K562 (cell line): ENCODE data around the gene NINJ2. TPM values are rescaled to one million over a fixed set of nuclear protein-coding genes. Genes with fewer than 3 reads are reported as not detected.
"Not testable (repeated sequence)": the region's sequence is repeated elsewhere in the genome, so short reads cannot be mapped to it uniquely, and the experiment has no call there.

Experiments used
- ATAC-seq: fragments of 200-7000 bp; cut with Tn5 transposase; 3 replicates; pipeline ENCODE4 v1.9.1; 2020; ENCODE audit warnings: moderate library complexity
- BruUV-seq: library from RNA; stranded (reverse); fragments of 400-500 nt; replicated peaks from 2 replicates; lab custom pipeline; 2021; lab: Mats Ljungman, UMichigan
- CTCF ChIA-PET: fragments of 300-600 bp; formaldehyde crosslinking; extraction: SDS; loops from one replicate; lab custom pipeline; 2021; ENCODE audit warnings: low intra/inter-chr PET ratio; lab: Yijun Ruan, JAX
- POLR2A ChIA-PET: fragments of 300-600, 350-650 bp; sonication (Branson Sonifier 250); formaldehyde crosslinking; extraction: SDS; loops from one replicate; lab custom pipeline; 2021; ENCODE audit warnings: antibody characterized with exemption, inconsistent platforms; lab: Yijun Ruan, JAX
- DNase-seq, 4 experiments: peaks; one replicate each; pipeline versions ENCODE4 v3.0.0 to v3.0.0-alpha.2; 2011 to 2018; ENCODE audit warnings: low spot score in 3 of 4, mixed read lengths in 3 of 4; ENCODE audit errors: extremely low read depth in 1 of 4
- FAIRE-seq: peaks from 2 replicates; lab custom pipeline; 2011; peaks lifted over from hg19 to GRCh38; lab: Jason Lieb, UNC
- H2AFZ ChIP-seq: 2 replicates; pipeline ENCODE4 v1.6.0; 2011; ENCODE audit warnings: low read depth, low read length, control low read depth, inconsistent platforms
- H3K27ac ChIP-seq: fragments of 200-600 bp; 3 replicates; pipeline ENCODE4 v1.8.0; 2011; ENCODE audit warnings: low read depth, mild to moderate bottlenecking, control low read depth, inconsistent platforms, low read length, moderate library complexity, mixed read lengths; ENCODE audit errors: extremely low read depth
- H3K27me3 ChIP-seq, 2 experiments: fragments of 300-600 bp in 1 of 2; 2 replicates in 1 of 2; 3 replicates in 1 of 2; pipeline versions ENCODE4 v1.6.0 to v1.8.0; 2011; ENCODE audit warnings: inconsistent platforms in 2 of 2, low read length in 2 of 2, mild to moderate bottlenecking in 1 of 2, mixed read lengths in 1 of 2, moderate library complexity in 1 of 2; ENCODE audit not compliant: control insufficient read depth in 2 of 2, insufficient read depth in 2 of 2
- H3K36me3 ChIP-seq: fragments of 300-600 bp; 3 replicates; pipeline ENCODE4 v1.8.0; 2011; ENCODE audit warnings: mild to moderate bottlenecking, low read length, inconsistent platforms; ENCODE audit not compliant: control insufficient read depth, insufficient read depth
- H3K4me1 ChIP-seq, 2 experiments: fragments of 200-600 bp in 1 of 2; replicated peaks in 1 of 2; 2 replicates in 1 of 2; 3 replicates in 1 of 2; pipeline versions ENCODE4 v1.5.1 to v1.8.0; 2011; ENCODE audit warnings: inconsistent platforms in 2 of 2, low read length in 2 of 2, mild to moderate bottlenecking in 1 of 2, mixed read lengths in 1 of 2, moderate library complexity in 1 of 2; ENCODE audit not compliant: control insufficient read depth in 2 of 2, insufficient read depth in 2 of 2
- H3K4me2 ChIP-seq: 2 replicates; pipeline ENCODE4 v1.6.1; 2011; ENCODE audit warnings: low read length, control low read depth, inconsistent platforms, mixed read lengths; ENCODE audit not compliant: insufficient read depth
- H3K4me3 ChIP-seq: fragments of 200-600 bp; sonication (generic), shearing (Covaris generic); 2 replicates; pipeline ENCODE4 v1.5.1; 2016; ENCODE audit warnings: control low read depth, inconsistent platforms
- H3K79me2 ChIP-seq: fragments of 200-600 bp; 3 replicates; pipeline ENCODE4 v1.8.0; 2011; ENCODE audit warnings: low read length, inconsistent platforms; ENCODE audit not compliant: control insufficient read depth, insufficient read depth
- H3K9ac ChIP-seq, 2 experiments: 2 replicates each; pipeline versions ENCODE4 v1.6.0 to v1.6.1; 2011; ENCODE audit warnings: low read depth in 2 of 2, low read length in 2 of 2, control low read depth in 1 of 2, inconsistent platforms in 1 of 2, mild to moderate bottlenecking in 1 of 2, mixed read lengths in 1 of 2; ENCODE audit not compliant: insufficient read depth in 1 of 2
- H3K9me1 ChIP-seq: one replicate; pipeline ENCODE4 v1.6.0; 2011; ENCODE audit warnings: inconsistent platforms, mild to moderate bottlenecking, low read length, moderate library complexity; ENCODE audit not compliant: control insufficient read depth, insufficient read depth
- H3K9me3 ChIP-seq: replicated peaks from 2 replicates; pipeline ENCODE4 v1.5.1; 2011; ENCODE audit warnings: low read depth, low read length, inconsistent platforms; ENCODE audit not compliant: control insufficient read depth, insufficient read depth
- H4K20me1 ChIP-seq: replicated peaks from 2 replicates; pipeline ENCODE4 v1.6.1; 2011; ENCODE audit warnings: low read length, inconsistent platforms, mixed read lengths; ENCODE audit not compliant: control insufficient read depth, insufficient read depth
- ARID3B ChIP-seq: fragments of 250-450 bp; sonication (Bioruptor Pico); IDR thresholded peaks from 2 replicates; pipeline ENCODE4 v1.4.0; 2020; ENCODE audit warnings: borderline replicate concordance
- ZFP36 ChIP-seq: fragments of 150-350 bp; IDR thresholded peaks from 2 replicates; pipeline ENCODE4 v1.6.1; 2018; ENCODE audit warnings: low read length, low read depth; ENCODE audit not compliant: partially characterized antibody
- WGBS: fragments of 100-300 bp; shearing (Covaris generic); methylation state at CpG from one replicate; pipeline ENCODE4 v1.1.6; 2016; ENCODE audit warnings: low coverage, mixed read lengths; ENCODE audit not compliant: insufficient coverage; ENCODE audit errors: missing lambda C conversion rate; 5-methylcytosine and 5-hydroxymethylcytosine counted together
- in situ Hi-C: fragments of 300-500 bp; cut with MboI; formaldehyde crosslinking; loops from 4 replicates; pipeline ENCODE4 v1.15.0; 2018; ENCODE audit warnings: inconsistent platforms, mixed read lengths
- intact Hi-C: fragments of 100-400 bp; cut with micrococcal nuclease; formaldehyde crosslinking; loops from 2 replicates; pipeline ENCODE4 v1.14.2; 2022
- polyA plus RNA-seq, 8 experiments: library from polyadenylated mRNA; depleted of rRNA in 4 of 8; stranded (reverse) in 5 of 8; unstranded in 3 of 8; fragments of >200 nt; fragmentation: Nextera tagmentation in 2 of 8; fragmentation: Illumina TruSeq in 1 of 8; extraction: Ambion mirVana in 2 of 8; extraction: Trizol in 1 of 8; gene quantifications; 2 replicates each; pipeline versions ENCODE4 v1.2.1 to v1.2.3, GENCODE V29; 2011 to 2014; ENCODE audit warnings: inconsistent platforms in 1 of 8, missing spikeins in 1 of 8
- total RNA-seq, 7 experiments: library from RNA; depleted of rRNA in 6 of 7; stranded (reverse); fragments of >200 nt in 6 of 7; fragmentation: Illumina TruSeq in 2 of 7; extraction: Trizol in 2 of 7; gene quantifications; 2 replicates each; pipeline versions ENCODE4 v1.2.1 to v1.2.3, GENCODE V29; 2011 to 2021; ENCODE audit warnings: low replicate concordance in 1 of 7

The NINJ2 gene
- total and polyA plus RNA-seq, 9 of the 15 experiments (the other 6 are each of a cell fraction or from before 2014, with no cell fraction given), result 2.6 to 16.0 (median 4.5) TPM

- H3K4me1 ChIP-seq, result peaks cover 0 to 7% of the 10 kb centered on the region in 2 experiments; a peak in 3 of 5 replicates
- WGBS, result 38% methylated on average over 7 of the region's 7 CpGs
- no peak overlapping the region for H3K4me3 ChIP-seq
- ATAC-seq (no peak), FAIRE-seq (no peak)
- no peaks in the 10 kb centered on the region for H3K36me3 ChIP-seq
- H3K4me2 ChIP-seq, result no peak overlapping the region
- no peak overlapping the region for H3K9ac ChIP-seq
- no peaks in the 10 kb centered on the region for H3K9me3 ChIP-seq
- peak overlapping the region; percentile 59; the same call in 1 of the 2 replicates for H2AFZ ChIP-seq
- no peaks in the 10 kb centered on the region for H3K79me2 ChIP-seq
- H3K27ac ChIP-seq, result no peak overlapping the region
- no TSS peak for BruUV-seq
- intact Hi-C loops, result no loop called here
- no peaks in the 10 kb centered on the region for H4K20me1 ChIP-seq
- TF ChIP-seq ARID3B (CRISPR knock-in tag), result no peak
- TF ChIP-seq ZFP36, result no peak
- TF ChIP-seq, all 486 proteins: peak for 0
- no peaks in the 10 kb centered on the region for H3K9me1 ChIP-seq
- ChIA-PET CTCF (no interaction called here), POLR2A (no interaction called here)
- in situ Hi-C loops, result no loop called here
- DNase-seq, result no peak
- no peaks in the 10 kb centered on the region for H3K27me3 ChIP-seq
Measured at GRCh38 chr12:709455-710020, 46.3 kb upstream of the NINJ2 start.

- H3K79me2 ChIP-seq, H3K27me3 ChIP-seq, H4K20me1 ChIP-seq, H3K4me2 ChIP-seq, H3K27ac ChIP-seq, BruUV-seq, H3K4me1 ChIP-seq, in situ Hi-C loops, H2AFZ ChIP-seq, intact Hi-C loops, DNase-seq, H3K4me3 ChIP-seq, POLR2A ChIA-PET, H3K9me3 ChIP-seq, H3K9me1 ChIP-seq, H3K9ac ChIP-seq, H3K36me3 ChIP-seq, FAIRE-seq, ATAC-seq, CTCF ChIA-PET: not testable (repeated sequence)
- 77% methylated on average over 2 of the region's 3 CpGs for WGBS
Measured at GRCh38 chr12:708084-708483, 44.8 kb upstream of the NINJ2 start.
